MM.1S (cell line): Measurements from ENCODE around the gene BCKDK.

ENCODE experiments used
- CTCF ChIP-seq: fragments of 300-600 bp; sonication (generic); IDR thresholded peaks from 2 replicates; pipeline ENCODE4 v1.5.1; 2016; ENCODE audit warnings: antibody characterized with exemption, low read length, mixed read lengths
- EZH2 ChIP-seq: fragments of 300-600 bp; sonication (generic); optimal IDR thresholded peaks from 2 replicates; pipeline ENCODE3; 2017; ENCODE audit warnings: low read depth, mild to moderate bottlenecking, antibody characterized with exemption, low read length, mixed read lengths
- EZH2phosphoT487 ChIP-seq: fragments of 300-600 bp; sonication (generic); IDR thresholded peaks from 2 replicates; pipeline ENCODE4 v1.6.1; 2018; ENCODE audit warnings: antibody characterized with exemption, low read length

- TF ChIP-seq EZH2 (no peak), CTCF (no peak), EZH2phosphoT487 (no peak)
These were observed 20.8 kb downstream of the BCKDK start for GRCh38 chr16:31128711-31129567.
